WERI-Rb-1 (cell line): Measurements from ENCODE around the gene FHIT.

ENCODE experiments used
- DNase-seq: peaks from one replicate; pipeline ENCODE4 v3.0.0-alpha.2; 2020
- H3K27ac ChIP-seq: fragments of 250-450 bp; sonication (Bioruptor Pico); 2 replicates; pipeline ENCODE4 v1.5.1; 2020; ENCODE audit warnings: mild to moderate bottlenecking, moderate library complexity
- H3K27me3 ChIP-seq: fragments of 250-450 bp; sonication (Bioruptor Pico); 2 replicates; pipeline ENCODE4 v1.5.1; 2021; ENCODE audit warnings: mild to moderate bottlenecking, low read depth, moderate library complexity; ENCODE audit not compliant: insufficient read depth, severe bottlenecking
- H3K36me3 ChIP-seq: fragments of 250-450 bp; sonication (Bioruptor Pico); 2 replicates; pipeline ENCODE4 v1.5.1; 2020; ENCODE audit warnings: mild to moderate bottlenecking, moderate library complexity
- H3K4me3 ChIP-seq: 2 replicates; pipeline ENCODE4 v1.5.1; 2011; ENCODE audit warnings: low read depth, mild to moderate bottlenecking, control low read depth, low read length
- H3K9me3 ChIP-seq: fragments of 250-450 bp; sonication (Bioruptor Pico); 2 replicates; pipeline ENCODE4 v1.5.1; 2021; ENCODE audit warnings: mild to moderate bottlenecking, moderate library complexity; ENCODE audit not compliant: severe bottlenecking
- TF ChIP-seq, protein P1 (sequence below): IDR thresholded peaks from 2 replicates; pipeline ENCODE4 v1.5.1; 2011; ENCODE audit warnings: low read depth, mild to moderate bottlenecking, control low read depth, inconsistent platforms, low read length

Gene FHIT

GRCh38 chr3:60010781-60011180 is 1240.5 kb downstream of the FHIT start:
- Histone ChIP-seq H3K27me3 (no peaks in the 10 kb centered on the region), H3K9me3 (no peaks in the 10 kb centered on the region), H3K4me3 (no peak overlapping the region), H3K27ac (no peak overlapping the region), H3K36me3 (no peaks in the 10 kb centered on the region)
- DNase-seq, result no peak
- TF ChIP-seq, protein P1, sequence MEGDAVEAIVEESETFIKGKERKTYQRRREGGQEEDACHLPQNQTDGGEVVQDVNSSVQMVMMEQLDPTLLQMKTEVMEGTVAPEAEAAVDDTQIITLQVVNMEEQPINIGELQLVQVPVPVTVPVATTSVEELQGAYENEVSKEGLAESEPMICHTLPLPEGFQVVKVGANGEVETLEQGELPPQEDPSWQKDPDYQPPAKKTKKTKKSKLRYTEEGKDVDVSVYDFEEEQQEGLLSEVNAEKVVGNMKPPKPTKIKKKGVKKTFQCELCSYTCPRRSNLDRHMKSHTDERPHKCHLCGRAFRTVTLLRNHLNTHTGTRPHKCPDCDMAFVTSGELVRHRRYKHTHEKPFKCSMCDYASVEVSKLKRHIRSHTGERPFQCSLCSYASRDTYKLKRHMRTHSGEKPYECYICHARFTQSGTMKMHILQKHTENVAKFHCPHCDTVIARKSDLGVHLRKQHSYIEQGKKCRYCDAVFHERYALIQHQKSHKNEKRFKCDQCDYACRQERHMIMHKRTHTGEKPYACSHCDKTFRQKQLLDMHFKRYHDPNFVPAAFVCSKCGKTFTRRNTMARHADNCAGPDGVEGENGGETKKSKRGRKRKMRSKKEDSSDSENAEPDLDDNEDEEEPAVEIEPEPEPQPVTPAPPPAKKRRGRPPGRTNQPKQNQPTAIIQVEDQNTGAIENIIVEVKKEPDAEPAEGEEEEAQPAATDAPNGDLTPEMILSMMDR, result no peak

GRCh38 chr3:60009931-60010478 is 1241.2 kb downstream of the FHIT start:
- TF ChIP-seq, protein P1, result no peak
- Histone ChIP-seq H3K27me3 (no peaks in the 10 kb centered on the region), H3K4me3 (no peak overlapping the region), H3K36me3 (no peaks in the 10 kb centered on the region), H3K27ac (no peak overlapping the region), H3K9me3 (no peaks in the 10 kb centered on the region)
- no peak for DNase-seq

GRCh38 chr3:60001369-60001768 is 1249.9 kb downstream of the FHIT start:
- Histone ChIP-seq H3K36me3 (no peaks in the 10 kb centered on the region), H3K27me3 (no peaks in the 10 kb centered on the region), H3K4me3 (no peak overlapping the region), H3K27ac (no peak overlapping the region), H3K9me3 (no peaks in the 10 kb centered on the region)
- TF ChIP-seq, protein P1, result no peak
- no peak for DNase-seq

- Histone ChIP-seq H3K36me3 (no peaks in the 10 kb centered on the region), H3K27ac (no peak overlapping the region), H3K9me3 (no peaks in the 10 kb centered on the region), H3K4me3 (no peak overlapping the region), H3K27me3 (no peaks in the 10 kb centered on the region)
- TF ChIP-seq, protein P1, result no peak
- no peak for DNase-seq
Observed at GRCh38 chr3:60000311-60001105, 1250.7 kb downstream of the FHIT start.

DNA sequence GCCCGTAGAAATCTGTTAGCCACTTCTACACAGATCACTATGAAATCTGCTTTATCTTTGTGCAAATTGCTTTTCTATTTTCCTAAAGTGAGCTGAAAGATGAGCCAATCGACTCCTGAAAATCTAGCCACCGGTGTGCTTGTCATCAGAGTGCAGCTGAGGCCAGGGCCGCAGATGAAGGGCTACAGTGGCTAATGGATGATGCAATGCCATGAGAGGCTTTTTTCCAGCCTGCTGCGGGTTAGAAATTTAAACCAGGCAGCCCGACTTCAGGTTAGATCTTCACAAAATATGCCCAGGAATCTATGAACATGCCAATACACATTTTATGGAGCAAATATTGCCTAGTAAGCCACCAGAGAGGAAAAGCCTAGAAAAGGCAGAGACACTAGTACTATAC is 1253.2 kb downstream of the FHIT start:
- Histone ChIP-seq H3K36me3 (no peaks in the 10 kb centered on the region), H3K27ac (peak overlapping the region; percentile 53), H3K27me3 (no peaks in the 10 kb centered on the region), H3K9me3 (no peaks in the 10 kb centered on the region), H3K4me3 (no peak overlapping the region)
- TF ChIP-seq, protein P1, result no peak
- peak; percentile 59 for DNase-seq

DNA sequence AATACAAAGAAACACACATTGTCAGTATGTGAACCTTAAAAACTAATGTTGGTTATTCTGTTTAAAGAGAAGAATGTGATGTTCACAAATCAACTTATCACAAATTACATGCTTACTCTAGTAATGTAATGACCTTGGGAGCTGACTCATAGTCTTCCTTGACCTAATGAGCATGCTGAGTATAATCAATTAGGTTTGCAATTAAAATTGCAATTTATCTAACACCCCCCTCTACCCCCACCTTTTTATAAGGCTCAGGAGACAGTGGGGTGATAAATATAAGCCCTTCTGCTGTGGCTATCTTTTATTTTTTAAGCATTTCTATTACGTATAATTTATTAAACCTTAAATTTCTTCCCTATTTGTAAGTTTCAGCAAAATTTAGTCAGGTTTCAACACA is 1253.7 kb downstream of the FHIT start:
- Histone ChIP-seq H3K27me3 (no peaks in the 10 kb centered on the region), H3K9me3 (no peaks in the 10 kb centered on the region), H3K4me3 (no peak overlapping the region), H3K27ac (no peak overlapping the region), H3K36me3 (no peaks in the 10 kb centered on the region)
- DNase-seq, result no peak
- TF ChIP-seq, protein P1, result no peak
